Activated CD8-positive, alpha-beta memory T cell treated with anti-CD3 and anti-CD28 coated beads, Interleukin-2, amount 50 U/mL, for 1 hour (primary cell): ENCODE data around the gene DAB2.
"Not testable (repeated sequence)": the region's sequence is repeated elsewhere in the genome, so short reads cannot be mapped to it uniquely, and the experiment has no call there.

Experiments
- DNase-seq: peaks from one replicate; pipeline ENCODE4 v3.0.0-alpha.2; 2020; ENCODE audit errors: extremely low read depth

DAB2 gene

DNA sequence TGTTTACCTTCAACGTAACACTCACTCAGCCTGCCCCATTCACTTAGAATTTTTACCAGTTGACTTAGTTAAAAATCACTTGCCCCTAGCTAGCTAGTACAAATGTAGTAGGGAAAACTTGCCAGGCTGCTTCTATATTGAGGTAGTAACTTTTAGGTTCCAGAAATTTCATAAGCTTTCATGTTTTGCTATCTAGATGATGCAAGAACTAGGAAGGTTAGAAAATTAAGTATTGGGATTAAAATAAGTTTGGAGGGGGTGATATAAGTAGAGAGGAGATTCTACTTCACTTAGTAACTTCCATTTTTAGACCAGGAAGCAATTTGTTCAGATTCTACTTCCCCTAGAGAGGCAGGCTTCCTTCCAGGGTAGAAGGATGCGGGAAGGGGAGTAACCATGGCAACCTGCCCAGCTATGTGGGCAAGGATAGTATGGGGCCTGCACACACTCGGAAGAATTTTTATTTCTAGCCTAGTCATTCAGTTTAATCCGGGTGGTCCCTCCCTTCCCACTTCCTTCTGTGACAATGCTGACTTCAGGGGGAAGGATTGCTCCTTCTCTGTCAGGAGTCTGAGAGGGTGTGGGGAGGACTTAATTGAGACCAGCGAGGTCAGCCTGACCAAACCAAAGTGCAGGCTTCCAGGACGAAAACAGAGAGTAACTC lies 4.2 kb downstream of the DAB2 start:
- DNase-seq, result no peak

DNA sequence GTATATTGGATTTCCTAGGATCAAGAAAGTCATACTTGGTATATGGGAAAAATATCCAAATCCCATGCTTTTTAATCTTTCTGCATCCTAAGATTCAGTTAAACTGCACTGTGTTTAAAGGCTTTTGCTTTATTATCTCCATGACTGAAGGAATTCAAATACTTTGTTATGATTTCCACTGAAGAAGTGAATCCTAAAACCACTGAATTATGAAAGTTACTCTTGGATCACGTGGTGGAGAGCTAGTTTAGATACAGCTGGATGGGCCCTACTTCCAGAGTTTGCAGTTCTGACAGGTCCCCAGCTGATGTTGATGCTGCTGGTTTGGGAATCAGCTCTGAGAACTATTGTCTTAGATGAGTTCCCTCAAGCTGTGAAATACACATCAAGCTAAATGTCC lies 5.0 kb downstream of the DAB2 start:
- no peak for DNase-seq

- no peak for DNase-seq
Observed at GRCh38 chr5:39417979-39418378, 6.8 kb downstream of the DAB2 start.

- no peak for DNase-seq
Observed at GRCh38 chr5:39415201-39415600, 9.6 kb downstream of the DAB2 start.

- DNase-seq, result no peak
Observed at GRCh38 chr5:39414426-39414825, 10.4 kb downstream of the DAB2 start.

DNA sequence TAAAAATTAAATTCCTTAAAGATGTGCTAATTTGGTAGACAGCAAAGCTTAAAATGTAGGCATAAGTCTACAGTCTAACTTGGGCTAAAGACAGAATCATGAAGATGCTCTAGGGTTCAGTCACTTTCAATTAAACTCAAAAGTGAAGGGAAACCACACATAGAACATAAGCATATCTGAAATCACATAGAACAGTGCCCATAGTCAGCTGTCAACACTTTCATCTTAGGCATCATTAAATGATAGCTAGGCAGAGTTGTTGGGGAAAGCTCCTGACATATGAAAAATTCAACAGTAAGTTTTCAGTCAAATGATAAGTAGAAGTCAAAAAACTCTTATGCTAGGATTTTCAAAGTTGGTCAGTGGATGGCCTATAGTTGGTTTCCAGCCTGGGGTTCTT lies 11.0 kb downstream of the DAB2 start:
- DNase-seq, result no peak

- DNase-seq, result no peak
Observed at GRCh38 chr5:39412721-39413394, 11.9 kb downstream of the DAB2 start.

DNA sequence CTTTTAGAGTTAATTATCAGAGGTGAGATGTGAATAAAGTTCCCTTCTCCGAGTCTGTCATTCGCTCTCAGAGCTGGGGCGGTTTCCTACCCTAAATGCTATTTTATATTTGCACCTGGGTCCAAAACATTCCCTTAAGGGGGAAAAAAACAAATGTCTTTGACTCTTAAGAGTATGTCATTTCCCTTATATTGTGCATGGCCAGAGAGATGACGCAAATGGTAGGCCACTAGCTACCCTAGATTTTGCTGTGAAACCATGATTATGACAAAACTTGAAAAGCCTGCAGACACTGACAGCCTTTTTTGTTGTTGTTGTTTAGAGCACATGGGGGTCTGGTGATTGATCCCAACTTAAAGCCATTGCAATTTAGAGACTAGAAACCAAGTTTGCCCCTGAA lies 12.8 kb downstream of the DAB2 start:
- no peak for DNase-seq

GRCh38 chr5:39411061-39411460 lies 13.7 kb downstream of the DAB2 start:
- DNase-seq, result no peak

GRCh38 chr5:39409033-39409432 lies 15.7 kb downstream of the DAB2 start:
- no peak for DNase-seq

DNA sequence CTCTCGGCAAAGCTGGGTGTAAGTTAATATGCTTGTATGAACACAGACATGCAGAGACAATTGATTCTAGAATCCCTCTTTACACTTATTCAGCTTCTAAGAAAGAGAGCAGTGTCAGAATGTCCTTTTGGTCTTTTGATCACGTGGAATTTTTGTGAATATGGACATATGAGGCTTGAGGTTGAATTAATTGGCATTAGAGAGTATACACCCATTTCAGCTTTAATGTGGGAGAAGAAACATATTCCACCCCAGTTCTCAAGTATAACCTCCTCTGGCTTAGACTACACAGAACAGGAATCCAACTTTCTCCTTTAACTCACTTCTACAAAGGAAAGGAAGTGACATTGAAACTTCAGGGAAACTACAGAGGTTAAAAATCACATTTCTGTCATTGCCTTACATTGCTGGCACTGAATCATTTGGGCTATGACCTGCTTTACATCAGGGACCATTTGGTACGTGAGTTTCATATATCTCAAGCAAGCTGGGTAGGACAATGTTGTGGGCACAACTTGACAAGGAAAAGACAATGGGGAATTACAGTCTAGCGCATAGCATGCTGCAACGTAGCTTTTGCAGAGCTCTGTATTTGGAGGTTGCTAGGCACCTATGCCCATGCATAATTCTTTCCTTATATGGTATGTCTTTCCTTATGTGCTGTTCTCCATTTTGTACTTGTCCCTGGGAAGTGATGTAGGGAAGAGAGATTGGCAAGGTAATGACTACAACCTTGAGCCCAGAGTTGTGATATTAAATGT lies 19.5 kb downstream of the DAB2 start:
- no peak for DNase-seq

DNA sequence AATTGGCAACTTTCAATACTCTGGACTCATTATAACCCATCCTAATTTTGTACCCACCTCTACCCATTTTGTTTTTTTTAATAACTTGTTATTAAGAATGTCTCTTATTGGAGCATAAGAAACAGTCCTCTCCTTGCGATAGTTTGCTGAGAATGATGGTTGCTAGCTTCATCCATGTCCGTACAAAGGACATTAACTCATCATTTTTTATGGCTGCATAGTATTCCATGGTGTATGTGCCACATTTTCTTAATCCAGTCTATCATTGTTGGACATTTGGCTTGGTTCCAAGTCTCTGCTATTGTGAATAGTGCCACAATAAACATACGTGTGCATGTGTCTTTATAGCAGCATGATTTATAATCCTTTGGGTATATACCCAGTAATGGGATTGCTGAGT lies 21.0 kb downstream of the DAB2 start:
- DNase-seq, result not testable (repeated sequence)

DNA sequence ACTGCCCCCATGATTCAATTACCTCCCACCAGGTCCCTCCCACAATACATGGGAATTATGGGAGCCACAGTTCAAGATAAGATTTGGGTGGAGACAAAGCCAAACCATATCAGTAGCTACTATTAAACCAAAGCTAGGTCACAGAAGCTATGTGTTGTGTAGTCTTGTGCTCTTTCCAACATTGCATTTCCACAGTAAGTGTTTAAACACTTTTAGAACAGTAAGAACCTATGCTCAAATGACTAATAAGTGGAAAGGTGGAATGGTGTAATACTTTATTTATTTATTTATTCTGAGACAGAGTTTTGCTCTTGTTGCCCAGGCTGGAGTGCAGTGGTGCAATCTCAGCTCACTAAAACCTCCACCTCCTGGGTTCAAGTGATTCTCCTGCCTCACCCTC lies 22.6 kb downstream of the DAB2 start:
- DNase-seq, result not testable (repeated sequence)

DNA sequence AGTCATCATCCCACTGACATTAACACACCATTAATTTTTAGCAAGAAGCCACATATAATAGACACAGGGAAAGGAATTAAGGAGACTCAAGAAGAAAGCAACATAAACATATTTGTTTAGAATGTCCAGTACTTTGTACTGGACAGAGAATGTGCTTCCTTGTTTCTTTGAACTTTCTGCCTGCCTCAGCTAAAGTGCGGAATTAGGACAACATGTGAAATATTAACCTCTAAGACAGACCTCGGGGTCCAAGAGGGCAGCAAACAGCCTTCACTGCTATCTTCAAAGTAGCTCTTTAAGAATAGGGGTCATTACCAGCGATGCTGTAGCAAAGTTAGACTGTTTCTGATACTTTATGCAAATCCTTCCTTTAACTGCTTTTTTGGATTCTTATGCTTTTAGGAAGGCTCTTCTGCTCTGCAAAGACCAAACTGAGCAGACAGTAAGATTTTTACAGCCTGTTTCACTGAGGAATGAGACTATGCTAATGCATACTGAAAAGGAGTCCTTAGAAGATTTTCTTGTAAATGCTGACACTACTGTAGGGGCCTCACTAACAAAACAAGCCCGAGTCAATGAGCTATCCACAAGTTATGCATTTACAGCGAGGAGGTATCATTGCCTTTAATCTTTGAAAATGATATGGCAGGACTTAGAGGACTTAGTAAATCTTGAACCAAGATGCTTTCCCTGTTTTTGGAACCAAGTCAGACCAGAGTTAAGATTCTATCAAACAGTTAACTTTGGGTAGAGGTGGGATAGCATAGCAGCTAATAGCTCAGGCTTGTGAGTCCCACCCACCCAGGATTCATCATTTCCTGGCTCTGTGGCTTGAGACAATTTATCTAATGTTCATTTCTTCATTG lies 23.8 kb downstream of the DAB2 start:
- DNase-seq, result no peak

- DNase-seq, result no peak
Observed at GRCh38 chr5:39399135-39400036, 25.4 kb downstream of the DAB2 start.

DNA sequence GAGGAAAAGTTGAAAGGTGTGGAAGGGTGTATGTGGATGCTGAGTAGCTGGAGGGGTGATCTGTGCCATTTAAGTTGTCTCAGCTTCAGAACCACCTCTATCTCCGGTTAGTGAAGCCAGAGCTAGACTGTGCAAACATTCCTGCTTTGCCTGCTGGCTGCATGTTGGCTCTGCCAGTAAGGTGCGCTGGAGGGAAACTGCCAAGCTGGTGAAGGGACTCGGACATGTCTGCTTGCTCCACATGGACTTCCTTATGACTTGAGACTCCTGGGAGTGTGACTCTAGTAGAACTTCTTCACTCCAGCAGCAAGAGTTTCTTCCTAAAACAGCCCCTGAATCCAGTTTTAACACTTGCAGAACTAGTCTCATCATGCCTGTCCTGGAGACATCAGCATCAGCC lies 27.9 kb downstream of the DAB2 start:
- no peak for DNase-seq

DNA sequence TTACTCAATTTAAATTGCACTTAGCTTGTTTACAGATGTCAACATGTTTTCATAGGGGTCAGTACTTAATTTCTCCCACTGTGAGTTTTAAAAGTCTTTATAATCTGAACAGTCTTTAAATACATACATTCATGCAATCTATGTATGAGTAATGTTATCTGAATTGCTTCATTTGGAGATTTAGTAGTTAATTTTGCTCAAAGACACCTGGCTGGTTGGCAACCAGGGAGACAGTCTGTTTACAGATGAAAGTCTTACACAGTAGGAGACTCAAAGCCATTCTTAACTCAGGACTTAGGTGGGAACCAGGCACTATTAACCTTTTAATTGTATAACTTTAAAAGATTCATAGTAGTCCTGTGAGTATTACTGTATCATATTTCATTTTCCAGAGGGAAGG lies 29.3 kb downstream of the DAB2 start:
- DNase-seq, result no peak

- no peak for DNase-seq
Observed at GRCh38 chr5:39394946-39395345, 29.8 kb downstream of the DAB2 start.

DNA sequence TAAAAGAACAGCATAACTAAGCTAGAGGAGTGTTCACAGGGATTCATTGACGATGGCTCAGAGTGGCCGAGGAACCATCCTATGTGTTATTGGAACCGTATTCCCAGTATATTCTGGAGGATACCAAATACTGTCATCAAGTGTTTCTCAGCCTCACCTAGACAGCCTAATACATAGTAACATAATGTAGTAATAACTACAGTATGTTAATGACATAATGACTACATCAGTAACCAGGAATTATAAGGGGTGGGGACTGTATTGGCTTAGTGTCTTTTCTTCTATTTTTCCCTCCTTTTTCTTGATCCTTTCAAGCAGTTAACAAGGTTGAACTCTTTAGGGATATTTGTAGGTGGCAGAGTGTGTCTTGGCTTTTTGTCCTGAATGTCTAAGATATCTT lies 33.8 kb downstream of the DAB2 start:
- DNase-seq, result no peak

- DNase-seq, result no peak
Observed at GRCh38 chr5:39387293-39387692, 37.5 kb downstream of the DAB2 start.

GRCh38 chr5:39384271-39384670 lies 40.5 kb downstream of the DAB2 start:
- DNase-seq, result no peak
